ENCODE results near the gene RPS21.

RPS21 gene

GRCh38 chr20:62367633-62368391 lies 19.1 kb upstream of the RPS21 start:
- H3K9me2 ChIP-seq (replicated peaks; ENCODE audit: low read depth, low read length), result no peaks in the 10 kb centered on the region
- no peaks in the 10 kb centered on the region for H3K27me3 ChIP-seq (ENCODE audit: insufficient read depth, low read length, poor library complexity, severe bottlenecking)
- H3F3A ChIP-seq (ENCODE audit: low read depth), result no peaks in the 10 kb centered on the region
- H3K4me3 ChIP-seq (ENCODE audit: low read length, poor library complexity, severe bottlenecking), result no peak overlapping the region
- H3K4me2 ChIP-seq (ENCODE audit: low read depth, low read length, poor library complexity, severe bottlenecking), result no peak overlapping the region
- no peak overlapping the region for H2AFZ ChIP-seq (ENCODE audit: low read length)
- no peak overlapping the region for H3K9ac ChIP-seq (ENCODE audit: low read depth, low read length, poor library complexity, severe bottlenecking)
- H4K20me1 ChIP-seq (ENCODE audit: insufficient read depth, low read length, poor library complexity, severe bottlenecking), result no peaks in the 10 kb centered on the region
- no peak for TF ChIP-seq CTCF (conservative IDR thresholded peaks at IDR 0.05; ENCODE audit: low read length)
- TF ChIP-seq EZH2phosphoT487 (IDR thresholded peaks at IDR 0.05; ENCODE audit: borderline replicate concordance), result no peak
- H3K9me3 ChIP-seq (ENCODE audit: insufficient read depth, low read depth, low read length), result no peaks in the 10 kb centered on the region
- no peaks in the 10 kb centered on the region for H3K4me1 ChIP-seq (ENCODE audit: insufficient read depth, low read length, poor library complexity, severe bottlenecking)
- H3K36me3 ChIP-seq (ENCODE audit: insufficient read depth, low read length), result no peaks in the 10 kb centered on the region
- H3K79me2 ChIP-seq (ENCODE audit: insufficient read depth, low read length), result no peaks in the 10 kb centered on the region

DNA sequence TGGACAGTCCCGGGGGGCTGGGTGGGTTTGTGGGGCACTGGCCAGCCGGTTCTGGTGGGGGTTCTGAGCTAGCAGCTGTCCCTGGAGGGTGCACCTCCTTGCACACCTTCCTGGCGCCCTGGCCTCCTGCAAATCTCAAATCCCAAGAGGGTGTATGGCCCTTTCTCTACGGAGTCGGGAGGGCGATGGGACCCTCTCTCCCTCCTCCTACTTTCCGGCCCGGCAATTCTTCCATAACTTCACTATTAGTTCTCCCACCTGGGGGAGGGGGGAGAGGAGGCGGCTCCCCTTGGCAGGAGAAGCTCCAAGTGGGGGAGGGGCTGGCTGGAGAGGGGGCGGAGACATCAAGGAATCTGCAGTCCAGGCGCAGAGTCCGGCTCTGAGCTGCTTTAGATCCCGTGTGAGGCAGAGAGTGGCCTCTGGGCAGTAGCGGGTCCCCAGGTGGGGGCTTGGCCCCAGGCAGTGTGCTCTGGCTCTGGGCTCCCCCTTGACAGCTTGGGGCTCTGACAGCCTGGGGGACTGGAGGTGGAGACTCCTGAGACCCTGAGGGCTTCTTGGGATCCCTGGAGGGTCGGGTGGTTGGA lies 18.4 kb upstream of the RPS21 start:
- H3K9me2 ChIP-seq (replicated peaks; ENCODE audit: low read depth, low read length), result no peaks in the 10 kb centered on the region
- H3K4me1 ChIP-seq (ENCODE audit: insufficient read depth, low read length, poor library complexity, severe bottlenecking), result no peaks in the 10 kb centered on the region
- no peaks in the 10 kb centered on the region for H4K20me1 ChIP-seq (ENCODE audit: insufficient read depth, low read length, poor library complexity, severe bottlenecking)
- H3K4me3 ChIP-seq (ENCODE audit: low read length, poor library complexity, severe bottlenecking), result no peak overlapping the region
- no peak overlapping the region for H3K4me2 ChIP-seq (ENCODE audit: low read depth, low read length, poor library complexity, severe bottlenecking)
- no peak overlapping the region for H2AFZ ChIP-seq (ENCODE audit: low read length)
- no peaks in the 10 kb centered on the region for H3K79me2 ChIP-seq (ENCODE audit: insufficient read depth, low read length)
- no peaks in the 10 kb centered on the region for H3K27me3 ChIP-seq (ENCODE audit: insufficient read depth, low read length, poor library complexity, severe bottlenecking)
- no peak for TF ChIP-seq CTCF (conservative IDR thresholded peaks at IDR 0.05; ENCODE audit: low read length)
- TF ChIP-seq EZH2phosphoT487 (IDR thresholded peaks at IDR 0.05; ENCODE audit: borderline replicate concordance), result no peak
- no peak overlapping the region for H3K9ac ChIP-seq (ENCODE audit: low read depth, low read length, poor library complexity, severe bottlenecking)
- H3K9me3 ChIP-seq (ENCODE audit: insufficient read depth, low read depth, low read length), result no peaks in the 10 kb centered on the region
- H3K36me3 ChIP-seq (ENCODE audit: insufficient read depth, low read length), result no peaks in the 10 kb centered on the region
- H3F3A ChIP-seq (ENCODE audit: low read depth), result no peaks in the 10 kb centered on the region

GRCh38 chr20:62368976-62369814 lies 17.7 kb upstream of the RPS21 start:
- TF ChIP-seq EZH2phosphoT487 (IDR thresholded peaks at IDR 0.05; ENCODE audit: borderline replicate concordance) (no peak), CTCF (conservative IDR thresholded peaks at IDR 0.05; ENCODE audit: low read length) (no peak)
- H3K27me3 ChIP-seq (ENCODE audit: insufficient read depth, low read length, poor library complexity, severe bottlenecking), result no peaks in the 10 kb centered on the region
- no peaks in the 10 kb centered on the region for H3K9me2 ChIP-seq (replicated peaks; ENCODE audit: low read depth, low read length)
- no peaks in the 10 kb centered on the region for H4K20me1 ChIP-seq (ENCODE audit: insufficient read depth, low read length, poor library complexity, severe bottlenecking)
- H3K79me2 ChIP-seq (ENCODE audit: insufficient read depth, low read length), result no peaks in the 10 kb centered on the region
- H3K4me1 ChIP-seq (ENCODE audit: insufficient read depth, low read length, poor library complexity, severe bottlenecking), result no peaks in the 10 kb centered on the region
- H3F3A ChIP-seq (ENCODE audit: low read depth), result no peaks in the 10 kb centered on the region
- no peak overlapping the region for H3K4me2 ChIP-seq (ENCODE audit: low read depth, low read length, poor library complexity, severe bottlenecking)
- no peaks in the 10 kb centered on the region for H3K36me3 ChIP-seq (ENCODE audit: insufficient read depth, low read length)
- H3K4me3 ChIP-seq (ENCODE audit: low read length, poor library complexity, severe bottlenecking), result no peak overlapping the region
- no peaks in the 10 kb centered on the region for H3K9me3 ChIP-seq (ENCODE audit: insufficient read depth, low read depth, low read length)
- H3K9ac ChIP-seq (ENCODE audit: low read depth, low read length, poor library complexity, severe bottlenecking), result no peak overlapping the region
- no peak overlapping the region for H2AFZ ChIP-seq (ENCODE audit: low read length)

Data from Loucy (cell line).